ENCODE data around the gene COL27A1.

COL27A1 gene

DNA sequence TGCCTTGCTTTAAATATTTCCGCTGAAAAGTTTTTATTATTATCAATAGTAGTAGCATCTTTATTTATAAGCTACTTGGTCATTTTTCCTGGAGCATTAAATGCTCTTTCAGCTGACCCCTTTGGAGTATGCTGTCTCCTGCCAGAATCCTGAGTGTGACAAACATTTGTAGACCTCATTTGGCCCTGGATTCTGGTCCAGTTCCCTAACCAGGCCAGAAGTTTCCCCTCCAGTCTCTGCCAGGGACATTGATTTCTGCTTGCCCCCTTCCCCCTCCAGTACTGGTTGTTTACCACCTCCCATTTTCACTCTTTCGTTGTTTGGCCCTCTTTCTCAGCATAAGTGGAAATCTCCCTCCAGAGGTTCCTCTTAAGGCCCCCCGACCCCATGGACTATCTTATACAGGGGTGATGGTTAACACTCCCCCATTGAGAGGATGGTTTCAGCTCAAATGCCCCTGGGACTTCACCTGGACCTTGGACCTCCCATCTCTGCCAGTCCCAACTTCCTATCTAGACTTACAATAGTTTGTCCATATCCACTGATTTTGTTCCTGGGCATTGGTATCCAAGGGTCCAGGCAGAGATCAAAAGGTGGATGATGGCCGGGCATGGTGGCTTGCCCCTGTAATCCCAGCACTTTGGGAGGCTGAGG, 24.6 kb upstream of the COL27A1 start:
- H3K79me1 ChIP-seq (ENCODE audit: low read length): no peaks in the 10 kb centered on the region

DNA sequence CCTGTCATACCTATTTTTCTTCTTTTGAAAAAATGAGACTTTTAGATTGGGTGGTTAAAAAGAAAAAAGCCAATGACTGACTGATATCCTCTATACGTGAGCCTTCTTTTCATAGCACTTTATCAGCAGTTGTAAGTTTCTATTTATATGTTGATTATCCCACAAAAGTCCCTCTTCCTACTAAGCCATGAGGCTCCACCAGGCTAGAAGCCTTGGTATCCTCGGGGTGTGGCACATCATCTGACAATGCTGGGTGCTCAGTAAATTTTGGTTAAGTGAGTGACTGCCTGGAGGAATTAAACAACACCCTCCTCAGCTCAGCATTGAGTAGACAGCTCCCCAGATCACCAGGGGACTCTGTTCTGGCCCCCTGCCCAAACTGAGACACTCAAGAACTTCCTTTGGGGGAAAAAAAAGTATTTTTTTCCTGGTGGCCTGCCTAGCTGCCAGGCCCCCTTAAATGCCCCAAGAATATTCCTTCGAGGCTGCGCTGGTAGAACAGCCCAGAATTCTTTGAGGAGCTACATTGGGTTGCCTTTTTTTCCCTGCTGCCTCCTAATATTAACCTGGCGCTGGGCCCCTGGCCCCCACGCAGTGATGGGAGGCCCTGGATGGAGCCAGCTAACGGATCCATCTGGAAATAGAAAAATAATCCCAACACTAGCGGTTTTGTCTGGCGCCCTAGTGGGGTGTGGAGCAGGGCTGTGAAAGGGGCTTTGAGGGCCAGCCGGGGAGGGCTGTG, 23.4 kb upstream of the COL27A1 start:
- H3K23ac ChIP-seq (ENCODE audit: low read length): no peak overlapping the region
- H2AK5ac ChIP-seq (ENCODE audit: low read length): no peak overlapping the region
- no peak overlapping the region for H3K27ac ChIP-seq (ENCODE audit: low read depth, low read length)
- H4K12ac ChIP-seq (ENCODE audit: low read depth, low read length): no peak overlapping the region
- no peak overlapping the region for H3K4me3 ChIP-seq (ENCODE audit: low read depth, low read length)
- no peak overlapping the region for H4K8ac ChIP-seq (ENCODE audit: low read depth, low read length)
- no peak overlapping the region for H3K9ac ChIP-seq (ENCODE audit: low read length)
- no peak for DNase-seq
- H2BK5ac ChIP-seq (ENCODE audit: low read depth, low read length, poor library complexity): no peak overlapping the region
- H2BK120ac ChIP-seq (ENCODE audit: insufficient read depth, low read length, poor library complexity): no peak overlapping the region
- no peaks in the 10 kb centered on the region for H3K36me3 ChIP-seq (ENCODE audit: control insufficient read depth in 1 of 2, insufficient read depth in 2 of 2, low read length in 2 of 2)
- no peaks in the 10 kb centered on the region for H3K4me1 ChIP-seq (ENCODE audit: control insufficient read depth in 1 of 2, insufficient read depth in 2 of 2, low read length in 2 of 2)
- no peak overlapping the region for H4K91ac ChIP-seq (ENCODE audit: low read depth, low read length)
- no peak overlapping the region for H3K14ac ChIP-seq (ENCODE audit: low read length)
- H3K27me3 ChIP-seq (ENCODE audit: insufficient read depth, low read length): no peaks in the 10 kb centered on the region
- H3K18ac ChIP-seq (ENCODE audit: low read length): no peak overlapping the region
- no peak overlapping the region for H2AFZ ChIP-seq (ENCODE audit: insufficient read depth, low read length, poor library complexity)
- H2BK12ac ChIP-seq (ENCODE audit: low read length): no peak overlapping the region
- WGBS (ENCODE audit: extremely low coverage, insufficient coverage, insufficient read length): no CpG with 5 or more reads among the region's 10 CpGs
- H3K4ac ChIP-seq (ENCODE audit: low read depth, low read length): no peak overlapping the region
- no peaks in the 10 kb centered on the region for H3K9me3 ChIP-seq (ENCODE audit: insufficient read depth, low read depth, low read length)
- H3K79me1 ChIP-seq (ENCODE audit: low read length): no peaks in the 10 kb centered on the region
- no peak overlapping the region for H3K4me2 ChIP-seq (ENCODE audit: low read length)
- H3K79me2 ChIP-seq (ENCODE audit: control insufficient read depth, insufficient read depth, low read length, poor library complexity): no peaks in the 10 kb centered on the region

More for the DNA sequence above, 24.6 kb upstream of the COL27A1 start:
- Histone ChIP-seq H2BK120ac (ENCODE audit: insufficient read depth, low read length, poor library complexity) (no peak overlapping the region), H4K91ac (ENCODE audit: low read depth, low read length) (no peak overlapping the region), H4K8ac (ENCODE audit: low read depth, low read length) (no peak overlapping the region), H2AK5ac (ENCODE audit: low read length) (no peak overlapping the region), H3K14ac (ENCODE audit: low read length) (no peak overlapping the region), H3K79me2 (ENCODE audit: control insufficient read depth, insufficient read depth, low read length, poor library complexity) (no peaks in the 10 kb centered on the region), H4K12ac (ENCODE audit: low read depth, low read length) (no peak overlapping the region), H3K4me1 (ENCODE audit: control insufficient read depth in 1 of 2, insufficient read depth in 2 of 2, low read length in 2 of 2) (no peaks in the 10 kb centered on the region), H2BK5ac (ENCODE audit: low read depth, low read length, poor library complexity) (no peak overlapping the region), H3K9ac (ENCODE audit: low read length) (no peak overlapping the region), H3K36me3 (ENCODE audit: control insufficient read depth in 1 of 2, insufficient read depth in 2 of 2, low read length in 2 of 2) (no peaks in the 10 kb centered on the region), H3K4me2 (ENCODE audit: low read length) (no peak overlapping the region), H2BK12ac (ENCODE audit: low read length) (no peak overlapping the region), H2AFZ (ENCODE audit: insufficient read depth, low read length, poor library complexity) (no peak overlapping the region), H3K4ac (ENCODE audit: low read depth, low read length) (no peak overlapping the region), H3K23ac (ENCODE audit: low read length) (no peak overlapping the region), H3K4me3 (ENCODE audit: low read depth, low read length) (no peak overlapping the region), H3K27ac (ENCODE audit: low read depth, low read length) (no peak overlapping the region), H3K27me3 (ENCODE audit: insufficient read depth, low read length) (no peaks in the 10 kb centered on the region), H3K9me3 (ENCODE audit: insufficient read depth, low read depth, low read length) (no peaks in the 10 kb centered on the region), H3K18ac (ENCODE audit: low read length) (no peak overlapping the region)
- WGBS (ENCODE audit: extremely low coverage, insufficient coverage, insufficient read length): no CpG with 5 or more reads among the region's 4 CpGs
- no peak for DNase-seq

DNA sequence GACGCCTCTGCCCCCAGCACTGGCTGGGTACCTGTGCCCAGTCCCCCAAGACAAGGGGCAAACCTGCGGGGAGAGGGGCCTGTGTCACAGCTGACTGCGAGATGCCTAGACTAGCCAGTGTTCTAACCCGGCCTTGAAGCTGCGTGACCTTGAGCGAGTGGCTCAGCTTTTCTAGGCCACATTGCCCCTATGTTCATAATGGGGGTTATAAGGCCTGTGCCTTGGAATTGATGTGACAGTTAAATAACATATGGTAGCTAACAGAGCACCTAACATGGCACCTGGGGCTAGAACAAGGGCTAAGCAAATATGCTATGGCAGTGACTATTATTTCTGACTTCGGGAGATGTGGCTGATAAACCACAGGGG, 22.8 kb upstream of the COL27A1 start:
- H3K18ac ChIP-seq (ENCODE audit: low read length): no peak overlapping the region
- no peaks in the 10 kb centered on the region for H3K4me1 ChIP-seq (ENCODE audit: control insufficient read depth in 1 of 2, insufficient read depth in 2 of 2, low read length in 2 of 2)
- peaks cover 4% of the 10 kb centered on the region for H3K9me3 ChIP-seq (ENCODE audit: insufficient read depth, low read depth, low read length)
- no peak overlapping the region for H3K4me2 ChIP-seq (ENCODE audit: low read length)
- H2AFZ ChIP-seq (ENCODE audit: insufficient read depth, low read length, poor library complexity): no peak overlapping the region
- no peak for DNase-seq
- no peak overlapping the region for H4K8ac ChIP-seq (ENCODE audit: low read depth, low read length)
- no peak overlapping the region for H3K14ac ChIP-seq (ENCODE audit: low read length)
- H3K79me2 ChIP-seq (ENCODE audit: control insufficient read depth, insufficient read depth, low read length, poor library complexity): no peaks in the 10 kb centered on the region
- no peak overlapping the region for H2BK12ac ChIP-seq (ENCODE audit: low read length)
- no peak overlapping the region for H3K4ac ChIP-seq (ENCODE audit: low read depth, low read length)
- H2AK5ac ChIP-seq (ENCODE audit: low read length): no peak overlapping the region
- H3K9ac ChIP-seq (ENCODE audit: low read length): no peak overlapping the region
- no peak overlapping the region for H4K91ac ChIP-seq (ENCODE audit: low read depth, low read length)
- no peak overlapping the region for H3K4me3 ChIP-seq (ENCODE audit: low read depth, low read length)
- H3K36me3 ChIP-seq (ENCODE audit: control insufficient read depth in 1 of 2, insufficient read depth in 2 of 2, low read length in 2 of 2): no peaks in the 10 kb centered on the region
- H3K79me1 ChIP-seq (ENCODE audit: low read length): no peaks in the 10 kb centered on the region
- WGBS (ENCODE audit: extremely low coverage, insufficient coverage, insufficient read length): no CpG with 5 or more reads among the region's 7 CpGs
- H3K23ac ChIP-seq (ENCODE audit: low read length): no peak overlapping the region
- H3K27me3 ChIP-seq (ENCODE audit: insufficient read depth, low read length): no peaks in the 10 kb centered on the region
- H4K12ac ChIP-seq (ENCODE audit: low read depth, low read length): no peak overlapping the region
- H3K27ac ChIP-seq (ENCODE audit: low read depth, low read length): no peak overlapping the region
- H2BK5ac ChIP-seq (ENCODE audit: low read depth, low read length, poor library complexity): no peak overlapping the region
- no peak overlapping the region for H2BK120ac ChIP-seq (ENCODE audit: insufficient read depth, low read length, poor library complexity)

GRCh38 chr9:114134827-114135396, 20.4 kb upstream of the COL27A1 start:
- Histone ChIP-seq H3K79me2 (ENCODE audit: control insufficient read depth, insufficient read depth, low read length, poor library complexity) (no peaks in the 10 kb centered on the region), H4K91ac (ENCODE audit: low read depth, low read length) (no peak overlapping the region), H3K9me3 (ENCODE audit: insufficient read depth, low read depth, low read length) (peaks cover 4% of the 10 kb centered on the region), H4K12ac (ENCODE audit: low read depth, low read length) (no peak overlapping the region), H3K27ac (ENCODE audit: low read depth, low read length) (no peak overlapping the region), H3K23ac (ENCODE audit: low read length) (no peak overlapping the region), H3K79me1 (ENCODE audit: low read length) (no peaks in the 10 kb centered on the region), H4K8ac (ENCODE audit: low read depth, low read length) (no peak overlapping the region), H3K27me3 (ENCODE audit: insufficient read depth, low read length) (no peaks in the 10 kb centered on the region), H3K4me3 (ENCODE audit: low read depth, low read length) (no peak overlapping the region), H2AFZ (ENCODE audit: insufficient read depth, low read length, poor library complexity) (no peak overlapping the region), H3K4me1 (ENCODE audit: control insufficient read depth in 1 of 2, insufficient read depth in 2 of 2, low read length in 2 of 2) (no peaks in the 10 kb centered on the region), H2BK5ac (ENCODE audit: low read depth, low read length, poor library complexity) (no peak overlapping the region), H3K4me2 (ENCODE audit: low read length) (no peak overlapping the region), H2BK120ac (ENCODE audit: insufficient read depth, low read length, poor library complexity) (no peak overlapping the region), H2BK12ac (ENCODE audit: low read length) (no peak overlapping the region), H3K18ac (ENCODE audit: low read length) (no peak overlapping the region), H2AK5ac (ENCODE audit: low read length) (no peak overlapping the region), H3K4ac (ENCODE audit: low read depth, low read length) (no peak overlapping the region), H3K9ac (ENCODE audit: low read length) (no peak overlapping the region), H3K14ac (ENCODE audit: low read length) (no peak overlapping the region), H3K36me3 (ENCODE audit: control insufficient read depth in 1 of 2, insufficient read depth in 2 of 2, low read length in 2 of 2) (no peaks in the 10 kb centered on the region)
- WGBS (ENCODE audit: extremely low coverage, insufficient coverage, insufficient read length): no CpG with 5 or more reads among the region's 5 CpGs
- no peak for DNase-seq

Measured in trophoblast cell (in vitro differentiated cells and primary cell).